Psoas muscle (tissue), 8 donors: ENCODE data around the gene TENM4. TPM values are rescaled to one million over a fixed set of nuclear protein-coding genes. Genes with fewer than 3 reads are reported as not detected.

ENCODE experiments used
- ATAC-seq, 4 donors: fragments of 200-7000 bp; cut with Tn5 transposase; one replicate each; pipeline ENCODE4 v1.9.1; 2020; ENCODE audit warnings: moderate library complexity in 3 of 4, mild to moderate bottlenecking in 2 of 4
- DNase-seq, 2 donors: peaks; one replicate each; pipeline ENCODE4 v3.0.0-alpha.2; 2020
- H3K27ac ChIP-seq: fragments of 200-600 bp; one replicate; pipeline ENCODE4 v1.8.0; 2022
- H3K27me3 ChIP-seq, 3 donors: fragments of 200-600 bp in 1 of 3; one replicate each; pipeline versions ENCODE4 v1.6.1 to v1.8.0; 2013 to 2022; ENCODE audit warnings: low read length in 2 of 3, mild to moderate bottlenecking in 2 of 3, moderate library complexity in 1 of 3; ENCODE audit not compliant: insufficient read depth in 3 of 3
- H3K36me3 ChIP-seq, 2 donors: fragments of 200-600 bp in 1 of 2; one replicate each; pipeline versions ENCODE4 v1.6.1 to v1.8.0; 2013 to 2022; ENCODE audit warnings: low read depth in 1 of 2, mild to moderate bottlenecking in 1 of 2, moderate library complexity in 1 of 2; ENCODE audit not compliant: insufficient read depth in 1 of 2
- H3K4me1 ChIP-seq: fragments of 200-600 bp; one replicate; pipeline ENCODE4 v1.8.0; 2022
- H3K4me3 ChIP-seq: fragments of 200-600 bp; one replicate; pipeline ENCODE4 v1.8.0; 2022; ENCODE audit warnings: mild to moderate bottlenecking
- H3K9me3 ChIP-seq: fragments of 200-600 bp; one replicate; pipeline ENCODE4 v1.8.0; 2022
- CTCF ChIP-seq: fragments of 200-600 bp; IDR thresholded peaks from one replicate; pipeline ENCODE4 v1.8.0; 2022; ENCODE audit warnings: antibody characterized with exemption
- WGBS, 3 donors: extraction: QIAGEN DNeasy Blood & Tissue Kit; methylation state at CpG; one replicate each; pipeline versions ENCODE4 v1.1.6 to v1.1.7; 2013; 5-methylcytosine and 5-hydroxymethylcytosine counted together
- intact Hi-C, 2 donors: fragments of 100-400 bp; cut with DNase I; formaldehyde crosslinking; loops; one replicate each; pipeline versions ENCODE4 v1.11.0 to v1.14.2; 2022
- polyA plus RNA-seq, 3 donors: library from polyadenylated mRNA; stranded (reverse); fragments of 200-250 nt; gene quantifications; one replicate each; pipeline ENCODE4 v1.2.3, GENCODE V29; 2013
- total RNA-seq, 4 donors: library from RNA; stranded (reverse); fragmentation: NEBNext Ultra II Directional in 2 of 4; extraction: Animal tissue kit (Norgen Biotek cat#: 25700) in 2 of 4; gene quantifications; one replicate each; pipeline versions ENCODE4 v1.2.1 to v1.2.4, GENCODE V29; 2021 to 2023
- donor health status: healthy with polysubstance abuse.
- donor health status: DM: no; HTN: no; CAD: no; lungs with moderate emphysema.
- donor health status: Bipolar disorder and iron deficiency.
- donor health status: healthy.
- donor health status: DM: yes; HTN: yes; CAD: no.
- donor health status: DM: no; HTN: no; CAD: no.
- donor health status: DM: no; HTN: no; CAD: no.
- donor health status: DM: yes; HTN: yes; CAD: no.

The TENM4 gene
- total and polyA plus RNA-seq, 7 donors: 0.05 to 1.7 (median 0.48) TPM

GRCh38 chr11:79022265-79022664, 418.6 kb downstream of the TENM4 start:
- Histone ChIP-seq H3K27me3 (peaks cover 0 to 4% (median 0%) of the 10 kb centered on the region in 3 donors), H3K4me3 (no peak overlapping the region)

GRCh38 chr11:79021601-79022000, 419.2 kb downstream of the TENM4 start:
- WGBS, 3 donors: 90 to 98% (median 95%) methylated on average over 1 of the region's 1 CpG
- H3K36me3 ChIP-seq: no peaks in the 10 kb centered on the region
- H3K9me3 ChIP-seq: no peaks in the 10 kb centered on the region
- DNase-seq (no peak), ATAC-seq (no peak)
- H3K4me3 ChIP-seq: no peak overlapping the region
- H3K27ac ChIP-seq: no peak overlapping the region
- no peaks in the 10 kb centered on the region for H3K4me1 ChIP-seq
- peaks cover 0 to 4% (median 0%) of the 10 kb centered on the region in 3 donors for H3K27me3 ChIP-seq
- TF ChIP-seq CTCF: no peak
- intact Hi-C loops: no loop called here

More at GRCh38 chr11:79022265-79022664, 418.6 kb downstream of the TENM4 start:
- no peaks in the 10 kb centered on the region for H3K36me3 ChIP-seq
- H3K9me3 ChIP-seq: no peaks in the 10 kb centered on the region
- DNase-seq (no peak), ATAC-seq (no peak)
- no peak overlapping the region for H3K27ac ChIP-seq
- WGBS, 3 donors: 58 to 81% (median 67%) methylated on average over 5 of the region's 5 CpGs
- no peaks in the 10 kb centered on the region for H3K4me1 ChIP-seq
- intact Hi-C loops: loop anchor here in 1 of 2 donors (1.0 kb wide), 1 partner anchor 19 kb away; no protein-coding TSS in a partner anchor
- no peak for TF ChIP-seq CTCF

- intact Hi-C loops: no loop called here
- Histone ChIP-seq H3K36me3 (no peaks in the 10 kb centered on the region), H3K27ac (no peak overlapping the region), H3K9me3 (no peaks in the 10 kb centered on the region), H3K4me3 (no peak overlapping the region), H3K27me3 (no peaks in the 10 kb centered on the region), H3K4me1 (no peaks in the 10 kb centered on the region)
- TF ChIP-seq CTCF: no peak
- no peak for ATAC-seq
- 93 to 96% (median 94%) methylated on average over 4 of the region's 4 CpGs for WGBS, 3 donors
- no peak for DNase-seq
Observed at GRCh38 chr11:79019975-79020374, 420.9 kb downstream of the TENM4 start.

- no peak overlapping the region for H3K4me3 ChIP-seq
- TF ChIP-seq CTCF: no peak
- intact Hi-C loops: no loop called here
- no peak overlapping the region for H3K27ac ChIP-seq
- no peaks in the 10 kb centered on the region for H3K4me1 ChIP-seq
- no peaks in the 10 kb centered on the region for H3K27me3 ChIP-seq
- H3K9me3 ChIP-seq: no peaks in the 10 kb centered on the region
- no peaks in the 10 kb centered on the region for H3K36me3 ChIP-seq
- DNase-seq (no peak), ATAC-seq (no peak)
Observed at GRCh38 chr11:79019277-79019676, 421.6 kb downstream of the TENM4 start.

GRCh38 chr11:79018371-79018849, 422.4 kb downstream of the TENM4 start:
- H3K27ac ChIP-seq: no peak overlapping the region
- TF ChIP-seq CTCF: no peak
- no peaks in the 10 kb centered on the region for H3K36me3 ChIP-seq
- no peaks in the 10 kb centered on the region for H3K4me1 ChIP-seq
- intact Hi-C loops: no loop called here
- H3K4me3 ChIP-seq: no peak overlapping the region
- DNase-seq: no peak
- H3K9me3 ChIP-seq: no peaks in the 10 kb centered on the region
- no peaks in the 10 kb centered on the region for H3K27me3 ChIP-seq
- WGBS, 3 donors: 66 to 73% (median 73%) methylated on average over 3 of the region's 3 CpGs
- ATAC-seq: no peak
